NCI-H1694 treated with DMSO at 0.1 percent for 48 hours (cell line): ENCODE results near the gene SRRT.

Experiments used
- DNase-seq: peaks from one replicate; lab custom pipeline; 2025; lab: John Stamatoyannopoulos, UW

Gene SRRT, protein sequence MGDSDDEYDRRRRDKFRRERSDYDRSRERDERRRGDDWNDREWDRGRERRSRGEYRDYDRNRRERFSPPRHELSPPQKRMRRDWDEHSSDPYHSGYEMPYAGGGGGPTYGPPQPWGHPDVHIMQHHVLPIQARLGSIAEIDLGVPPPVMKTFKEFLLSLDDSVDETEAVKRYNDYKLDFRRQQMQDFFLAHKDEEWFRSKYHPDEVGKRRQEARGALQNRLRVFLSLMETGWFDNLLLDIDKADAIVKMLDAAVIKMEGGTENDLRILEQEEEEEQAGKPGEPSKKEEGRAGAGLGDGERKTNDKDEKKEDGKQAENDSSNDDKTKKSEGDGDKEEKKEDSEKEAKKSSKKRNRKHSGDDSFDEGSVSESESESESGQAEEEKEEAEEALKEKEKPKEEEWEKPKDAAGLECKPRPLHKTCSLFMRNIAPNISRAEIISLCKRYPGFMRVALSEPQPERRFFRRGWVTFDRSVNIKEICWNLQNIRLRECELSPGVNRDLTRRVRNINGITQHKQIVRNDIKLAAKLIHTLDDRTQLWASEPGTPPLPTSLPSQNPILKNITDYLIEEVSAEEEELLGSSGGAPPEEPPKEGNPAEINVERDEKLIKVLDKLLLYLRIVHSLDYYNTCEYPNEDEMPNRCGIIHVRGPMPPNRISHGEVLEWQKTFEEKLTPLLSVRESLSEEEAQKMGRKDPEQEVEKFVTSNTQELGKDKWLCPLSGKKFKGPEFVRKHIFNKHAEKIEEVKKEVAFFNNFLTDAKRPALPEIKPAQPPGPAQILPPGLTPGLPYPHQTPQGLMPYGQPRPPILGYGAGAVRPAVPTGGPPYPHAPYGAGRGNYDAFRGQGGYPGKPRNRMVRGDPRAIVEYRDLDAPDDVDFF

DNA sequence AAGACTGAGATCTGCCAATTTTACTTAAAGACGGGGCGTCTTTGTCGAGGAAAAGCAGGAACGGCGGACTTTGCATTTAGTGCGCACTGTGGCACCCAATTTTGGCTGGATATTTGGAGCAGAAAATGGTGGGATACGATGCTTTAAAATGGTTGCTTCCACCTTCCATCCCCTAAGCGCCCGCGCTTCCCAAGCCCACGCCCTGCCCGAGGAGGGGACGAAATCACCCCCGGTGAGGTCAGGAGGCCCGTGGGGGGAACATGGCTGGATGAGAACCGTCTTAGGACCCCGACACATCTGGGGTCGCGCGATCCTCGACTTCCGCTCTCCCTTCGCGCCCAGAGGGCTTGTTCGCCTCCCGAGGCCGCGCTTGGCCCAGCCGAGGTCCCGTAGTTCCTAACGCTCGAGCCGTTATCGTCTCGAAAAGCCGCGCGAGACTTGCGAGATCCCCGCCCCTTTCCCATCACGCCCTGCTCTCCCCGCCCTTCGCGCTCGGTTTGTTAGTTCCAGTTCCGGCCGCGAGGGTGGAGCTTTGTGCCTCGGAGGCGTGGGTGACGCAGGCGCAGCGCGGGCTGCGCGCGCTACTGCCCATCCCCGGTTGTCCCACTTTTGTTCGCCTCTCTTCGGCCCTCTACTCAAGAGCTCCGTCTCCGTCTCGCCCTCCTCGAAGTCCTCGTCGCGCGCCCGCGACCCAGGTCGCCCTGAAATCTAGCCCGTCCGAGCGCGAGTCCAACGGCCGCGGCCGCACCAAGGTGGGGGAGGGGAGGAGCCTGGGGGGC, at the start of gene SRRT:
SRRT (plus strand) TSS at position 527 of the 779 bp plus-strand sequence. CDS start 488 bp downstream, outside the sequence.
- peak; percentile 96 for DNase-seq

DNA sequence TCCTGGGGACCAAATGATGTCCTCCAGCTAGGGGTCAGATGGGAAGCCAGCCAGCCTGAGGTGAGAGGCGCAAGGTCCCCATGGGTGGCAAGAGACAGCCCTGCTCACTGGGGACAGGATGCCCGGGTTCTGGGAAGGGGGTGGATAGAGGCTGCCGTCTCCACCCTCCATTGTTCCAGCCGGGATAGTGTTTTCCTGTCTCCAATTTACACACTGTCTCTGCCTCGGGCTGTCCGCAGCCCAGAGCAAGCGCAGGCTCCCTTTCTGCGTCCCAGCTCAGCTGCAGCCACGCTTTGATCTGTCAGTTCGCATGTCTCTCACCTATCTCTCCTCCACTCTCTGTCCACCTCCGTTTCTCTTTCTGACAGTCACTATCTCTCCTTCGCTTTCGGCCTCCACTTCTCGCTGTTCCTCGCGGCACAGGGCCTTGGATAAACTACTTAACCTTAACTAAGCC, 49.7 kb upstream of the SRRT start:
- no peak for DNase-seq

DNA sequence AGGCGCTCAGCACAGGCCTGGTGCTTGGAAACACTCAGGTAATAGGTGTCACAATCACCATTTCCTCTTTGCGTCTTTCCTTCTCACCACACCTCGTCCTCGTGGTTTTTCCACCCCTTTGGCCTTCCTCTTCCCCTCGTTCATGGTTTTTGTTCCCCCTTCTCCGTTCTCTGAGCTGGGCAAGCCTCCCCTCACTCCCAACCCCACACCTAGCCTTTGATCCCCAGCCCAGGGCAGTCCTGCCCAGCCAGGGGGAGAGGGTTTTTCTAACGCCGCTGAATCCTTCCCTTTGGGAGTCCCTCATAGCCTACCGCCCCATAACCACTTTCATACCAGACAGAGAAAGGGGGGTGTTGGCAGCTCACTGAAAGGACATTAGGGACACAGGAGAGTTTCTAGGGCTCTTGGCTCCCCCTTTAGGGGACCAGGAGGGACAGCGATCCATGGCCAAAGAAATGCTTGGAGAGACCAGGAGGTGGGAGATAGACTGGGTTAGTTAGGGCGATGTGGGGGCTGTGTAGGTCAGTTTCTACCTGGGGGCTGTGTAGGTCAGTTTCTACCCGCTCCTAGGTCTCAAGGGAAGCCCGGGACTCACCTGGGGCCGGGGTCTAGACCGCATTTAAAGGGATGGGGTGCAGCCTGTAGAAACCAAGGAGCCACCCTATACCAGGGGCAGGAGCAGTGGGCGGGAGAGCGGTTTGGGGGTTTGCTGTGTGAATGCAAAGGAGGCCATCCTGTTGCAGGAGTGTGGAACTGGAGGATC, 49.0 kb upstream of the SRRT start:
- peak; percentile 12 for DNase-seq

DNA sequence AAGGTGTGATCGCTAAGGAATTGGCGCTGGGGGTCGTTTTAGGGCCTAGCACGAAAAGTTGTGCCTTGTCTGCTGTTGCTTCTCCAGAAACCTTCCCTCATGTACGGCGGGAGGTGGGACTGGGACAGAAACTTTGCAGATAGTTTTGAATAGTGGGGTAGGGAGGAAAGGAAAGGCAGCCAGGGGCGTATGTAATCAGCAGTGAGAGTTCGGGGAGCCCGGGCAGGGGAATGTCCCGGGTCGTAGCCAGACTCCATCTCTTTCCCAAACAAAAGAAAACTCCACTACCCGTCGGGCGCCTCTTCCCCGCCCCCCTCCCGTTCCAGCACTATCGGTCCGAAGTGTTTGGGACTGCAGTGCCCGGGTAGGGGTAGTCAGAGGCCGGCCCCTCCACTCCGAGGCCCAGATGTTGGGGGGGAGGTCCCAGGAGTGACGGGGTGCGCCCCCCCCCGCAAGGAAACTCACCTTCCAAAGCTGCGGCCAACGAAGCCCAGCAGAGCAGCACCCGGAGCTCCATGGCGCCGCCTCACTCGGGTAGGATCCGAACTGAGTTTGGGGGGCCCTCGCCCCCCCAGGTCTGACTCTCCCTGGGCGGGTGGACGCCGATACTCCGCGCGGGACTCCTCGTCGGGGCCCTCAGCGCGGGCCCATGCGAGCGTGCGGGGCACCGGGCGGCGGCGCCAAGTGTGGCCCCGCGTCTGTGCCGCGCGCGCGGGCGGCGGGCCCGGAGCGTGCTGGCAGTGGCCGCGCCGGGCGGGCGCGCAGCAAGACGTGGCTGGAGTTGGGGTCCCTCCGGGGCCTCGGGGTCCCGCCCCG, 48.2 kb upstream of the SRRT start:
- DNase-seq = no peak

DNA sequence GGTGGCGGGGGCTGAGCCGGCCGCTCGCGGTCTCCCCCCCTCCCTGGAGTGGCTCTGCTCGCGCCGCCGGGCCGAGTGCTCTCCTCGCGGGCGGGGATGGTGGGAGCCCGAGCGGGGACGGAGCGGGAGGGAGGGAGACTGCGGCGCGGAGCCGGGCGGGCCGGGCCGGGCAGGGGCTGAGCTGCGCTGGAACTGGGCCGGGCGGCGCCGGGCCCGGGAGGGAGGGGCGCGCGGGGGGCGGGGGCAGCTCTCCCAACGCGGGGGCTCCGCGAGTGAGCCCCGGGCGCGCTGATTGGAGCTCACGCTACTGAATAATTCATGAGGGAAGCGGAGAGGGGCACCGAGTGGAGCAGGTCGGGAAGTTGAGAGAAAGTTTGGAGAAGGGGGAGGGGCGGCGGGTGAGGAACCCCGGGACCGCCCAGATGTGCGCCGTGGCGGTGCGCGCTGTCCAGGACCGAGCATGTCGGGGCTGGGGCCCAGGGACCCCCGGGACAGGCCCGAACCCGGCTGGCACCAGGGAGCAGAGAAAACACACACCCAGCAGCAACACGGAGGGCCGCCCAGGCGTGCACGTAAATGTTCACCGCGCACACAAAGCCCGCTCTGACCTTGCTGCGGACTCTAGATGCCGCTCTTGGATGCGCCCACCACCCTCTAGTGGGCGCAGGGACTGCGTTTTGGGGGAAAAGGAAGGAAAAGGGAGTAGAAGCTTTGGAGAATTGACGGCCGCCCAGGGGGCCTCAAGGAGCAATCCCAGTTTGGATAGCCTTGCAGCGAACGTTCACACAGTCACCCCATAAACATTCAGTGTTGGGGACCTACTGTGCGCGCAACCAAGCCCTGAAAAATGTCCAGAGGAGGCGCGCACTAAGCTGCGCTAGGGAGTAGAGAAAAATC, 47.3 kb upstream of the SRRT start, which contains the start of gene EPHB4:
EPHB4 (minus strand) TSS at position 194 of the 897 bp plus-strand sequence. CDS start 493 bp downstream, outside the sequence.
- DNase-seq = peak; percentile 19

DNA sequence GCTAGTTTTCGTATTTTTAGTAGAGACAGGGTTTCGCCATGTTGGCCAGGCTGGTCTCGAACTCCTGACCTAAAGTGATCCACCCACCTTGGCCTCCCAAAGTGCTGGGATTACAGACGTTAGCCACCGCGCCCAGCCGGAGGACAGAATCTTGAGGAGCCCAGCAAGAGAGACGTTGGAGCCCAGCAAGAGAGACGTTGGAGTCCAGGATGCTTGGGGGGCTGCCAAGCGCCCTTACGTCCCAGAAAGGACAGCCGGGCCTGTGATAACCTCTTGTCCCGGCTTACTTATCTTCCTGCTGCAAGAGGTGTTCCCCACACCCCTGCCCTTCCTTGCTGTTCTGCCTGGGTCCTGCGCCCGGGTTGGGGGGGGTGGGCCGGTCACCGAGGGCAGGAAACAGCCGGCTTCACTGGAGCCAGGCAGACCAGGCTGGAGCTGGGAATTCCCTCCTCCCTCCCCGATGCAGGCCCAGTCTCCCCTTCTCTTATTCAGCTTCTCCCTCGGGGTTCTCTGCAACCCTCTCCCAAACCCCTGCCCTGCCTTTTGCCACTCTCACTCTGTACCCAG, 45.7 kb upstream of the SRRT start:
- DNase-seq = no peak

DNA sequence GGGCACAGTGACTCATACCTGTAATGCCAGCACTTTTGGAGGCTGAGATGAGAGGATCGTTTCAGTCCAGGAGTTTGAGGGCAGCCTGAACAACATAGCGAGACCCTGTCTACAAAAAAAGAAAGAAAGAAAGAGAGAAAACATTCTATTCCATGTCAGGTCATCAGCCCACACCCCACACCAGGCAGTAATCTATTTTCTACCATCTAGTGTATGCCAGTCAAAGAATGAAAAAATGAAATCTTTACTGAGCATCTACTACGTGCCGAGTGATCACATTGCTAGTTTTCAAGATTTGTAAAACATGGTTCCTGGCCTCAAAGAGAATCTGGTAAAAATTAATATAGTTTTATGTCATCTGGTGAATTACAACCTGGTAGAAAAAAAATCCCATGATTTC, 44.5 kb upstream of the SRRT start:
- no peak for DNase-seq

DNA sequence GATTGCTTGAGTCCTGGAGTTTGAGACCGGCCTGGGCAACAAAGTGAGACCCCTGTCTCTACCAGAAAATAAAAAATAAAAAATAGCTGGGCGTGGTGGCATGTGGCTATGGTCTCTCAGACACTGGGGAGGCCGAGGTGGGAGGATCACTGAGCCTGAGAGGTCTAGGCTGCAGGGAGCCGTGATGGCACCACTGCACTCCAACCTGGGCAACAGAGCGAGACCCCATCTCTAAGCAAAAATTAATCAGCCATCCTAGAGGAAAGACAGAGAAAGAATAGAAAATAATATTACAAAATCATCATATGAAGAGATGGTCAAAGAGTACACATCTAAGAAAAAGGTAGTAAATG, 42.6 kb upstream of the SRRT start:
- DNase-seq = no peak

DNA sequence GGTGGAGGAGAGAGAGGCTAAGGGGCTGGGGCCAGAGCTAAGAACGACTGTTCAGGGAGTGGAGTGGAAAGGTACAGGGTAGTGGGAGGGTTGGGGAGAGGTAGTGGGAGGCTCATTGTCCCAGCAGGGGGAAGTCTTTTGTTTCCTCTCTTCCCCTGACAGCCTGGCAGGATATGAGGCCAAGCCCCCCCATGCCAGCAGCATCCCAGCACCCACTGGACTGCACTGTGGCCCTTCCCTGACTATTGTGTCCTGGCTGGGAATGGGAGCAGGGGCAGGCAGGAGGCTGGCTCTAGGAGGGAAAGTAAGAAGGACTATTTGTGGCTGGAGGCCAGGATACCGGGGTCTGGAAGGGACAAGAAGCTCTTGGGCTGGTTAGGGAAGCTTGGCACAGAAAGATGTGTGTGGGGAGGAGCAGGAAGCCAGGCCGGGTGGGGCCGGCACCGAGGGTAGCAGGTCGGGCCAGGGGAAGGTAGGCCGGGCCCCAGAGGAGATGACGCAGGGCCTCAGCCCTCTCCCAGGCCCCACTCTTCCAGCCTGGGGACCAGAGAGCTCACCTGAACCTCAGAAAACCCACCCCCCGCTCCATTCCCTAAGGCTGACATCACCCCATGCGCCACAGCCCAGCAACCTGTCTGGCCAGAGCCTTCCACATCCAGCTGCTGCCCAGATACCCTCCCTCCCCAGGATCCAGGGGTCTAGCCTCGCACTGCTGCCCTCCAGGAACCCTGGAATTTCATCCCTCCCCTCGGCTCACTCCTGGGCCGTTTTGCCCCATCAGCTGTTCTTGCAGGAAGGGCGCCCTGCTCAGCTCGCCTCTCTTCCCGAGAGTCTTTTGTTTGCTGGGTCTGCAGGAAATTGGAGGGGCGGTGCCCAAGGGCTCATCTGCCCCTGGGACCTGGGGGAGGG, 38.7 kb upstream of the SRRT start:
- no peak for DNase-seq

DNA sequence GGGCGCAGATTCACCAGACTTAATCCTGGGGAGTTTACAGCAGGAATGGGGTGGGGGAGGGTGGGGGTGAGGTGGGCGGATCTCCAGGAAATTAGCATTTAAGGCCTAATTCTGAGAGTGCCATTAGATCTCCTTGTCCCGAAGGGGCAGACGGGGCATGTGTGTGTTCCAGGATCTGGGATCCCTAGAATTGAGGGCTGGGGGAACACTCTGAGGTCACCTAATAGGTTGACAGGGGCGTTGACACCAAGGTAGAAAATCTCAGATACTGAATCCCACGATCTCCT, 38.1 kb upstream of the SRRT start:
- no peak for DNase-seq

DNA sequence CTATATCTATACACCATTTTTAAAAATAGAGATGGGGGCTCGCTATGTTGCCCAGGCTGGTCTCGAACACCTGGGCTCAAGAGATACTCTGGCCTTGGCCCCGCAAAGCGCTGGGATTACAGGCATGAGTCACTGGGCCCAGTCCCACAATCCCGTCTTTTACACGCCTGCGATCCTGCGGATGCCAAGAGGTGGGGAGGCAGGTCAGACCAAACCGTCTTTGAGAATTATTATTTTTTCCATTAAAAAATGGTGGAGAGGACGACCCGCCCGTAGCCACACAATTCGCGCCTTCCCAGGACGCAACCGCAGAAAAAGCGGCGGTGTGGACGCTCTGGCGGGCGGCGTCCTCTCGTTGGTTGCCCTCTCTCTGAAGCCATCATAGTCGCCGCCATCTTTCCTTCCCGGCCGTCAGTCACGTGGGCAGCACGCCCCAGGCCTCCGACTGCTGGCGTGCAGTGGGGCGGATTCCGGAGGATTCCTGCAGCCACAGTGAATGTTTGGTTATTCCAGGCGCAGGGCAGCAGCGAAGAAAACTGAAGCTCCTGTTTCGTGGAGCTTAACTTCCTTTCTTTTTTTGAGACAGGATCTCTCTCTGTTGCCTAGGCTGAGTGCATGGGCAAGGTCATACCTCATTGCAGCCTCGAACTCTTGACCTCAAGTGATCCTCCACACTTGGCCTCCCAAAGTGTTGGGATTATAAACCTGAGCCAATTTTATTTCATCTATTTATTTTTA, 37.6 kb upstream of the SRRT start:
- DNase-seq = no peak

DNA sequence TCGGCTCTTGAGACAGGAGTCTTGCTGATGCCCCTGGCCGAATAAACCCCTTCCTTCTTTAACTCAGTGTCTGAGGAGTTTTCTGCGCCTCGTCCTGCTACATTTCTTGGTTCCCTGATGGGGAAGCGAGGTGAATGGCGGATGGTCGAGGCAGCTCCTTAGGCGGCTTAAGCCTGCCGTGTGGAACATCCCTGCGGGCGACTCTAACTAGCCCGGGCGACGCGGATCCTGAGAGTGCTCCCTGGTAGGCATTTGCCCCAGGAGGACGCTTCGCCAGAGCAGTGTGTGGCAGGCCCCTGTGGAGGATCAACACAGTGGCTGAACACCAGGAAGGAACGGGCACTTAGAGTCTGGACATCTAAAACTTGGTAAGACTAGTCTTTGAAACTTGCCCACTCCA, 35.5 kb upstream of the SRRT start:
- DNase-seq = no peak

DNA sequence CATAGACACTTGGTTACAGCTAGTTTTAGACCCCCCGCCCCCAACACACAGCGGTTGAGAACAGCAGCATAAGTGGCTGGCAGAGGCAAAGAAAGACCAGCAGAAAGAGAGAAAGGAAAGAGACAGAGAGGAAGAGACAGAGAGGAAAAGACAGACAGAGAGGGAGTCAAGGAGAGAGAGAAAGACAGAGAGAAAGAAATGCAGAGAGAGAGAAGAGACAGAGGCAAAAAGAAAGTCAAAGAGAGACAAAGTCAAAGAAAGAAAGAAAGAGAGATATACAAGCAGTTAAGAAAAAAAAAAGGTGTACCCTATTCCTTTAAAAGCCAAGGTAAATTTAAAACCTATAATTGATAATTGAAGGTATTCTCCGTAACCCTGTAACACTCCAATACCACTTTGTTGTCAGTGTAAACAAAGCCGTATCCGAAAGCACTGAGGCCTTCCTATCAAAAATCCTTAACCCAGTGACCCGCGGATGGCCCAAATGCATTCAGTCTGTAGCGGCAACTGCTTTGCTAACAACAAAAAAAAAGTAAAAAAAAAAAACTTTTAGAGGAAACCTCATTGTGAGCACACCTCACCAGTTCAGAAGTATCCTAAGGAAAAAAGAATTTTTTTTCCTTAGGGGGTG, 34.3 kb upstream of the SRRT start:
- DNase-seq = no peak

DNA sequence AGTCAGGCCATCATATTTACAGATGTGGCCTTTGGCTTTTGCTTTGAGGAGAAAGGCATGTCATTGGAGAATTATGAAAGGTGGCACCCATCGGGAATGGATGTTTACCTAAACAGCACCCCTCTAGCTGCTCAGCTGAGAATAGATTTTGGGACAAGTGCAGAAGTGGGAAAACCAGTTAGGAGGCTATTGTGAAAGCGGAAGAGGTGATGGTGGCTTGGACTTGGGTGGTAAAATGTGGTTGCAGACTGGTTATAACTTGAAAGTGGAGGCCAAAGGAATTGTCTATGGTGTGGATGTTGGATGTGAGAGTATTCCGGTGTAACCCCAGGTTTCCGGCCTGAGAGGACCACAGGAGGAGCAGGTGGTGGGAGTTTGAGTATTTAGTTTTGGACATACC, 27.5 kb upstream of the SRRT start:
- no peak for DNase-seq

DNA sequence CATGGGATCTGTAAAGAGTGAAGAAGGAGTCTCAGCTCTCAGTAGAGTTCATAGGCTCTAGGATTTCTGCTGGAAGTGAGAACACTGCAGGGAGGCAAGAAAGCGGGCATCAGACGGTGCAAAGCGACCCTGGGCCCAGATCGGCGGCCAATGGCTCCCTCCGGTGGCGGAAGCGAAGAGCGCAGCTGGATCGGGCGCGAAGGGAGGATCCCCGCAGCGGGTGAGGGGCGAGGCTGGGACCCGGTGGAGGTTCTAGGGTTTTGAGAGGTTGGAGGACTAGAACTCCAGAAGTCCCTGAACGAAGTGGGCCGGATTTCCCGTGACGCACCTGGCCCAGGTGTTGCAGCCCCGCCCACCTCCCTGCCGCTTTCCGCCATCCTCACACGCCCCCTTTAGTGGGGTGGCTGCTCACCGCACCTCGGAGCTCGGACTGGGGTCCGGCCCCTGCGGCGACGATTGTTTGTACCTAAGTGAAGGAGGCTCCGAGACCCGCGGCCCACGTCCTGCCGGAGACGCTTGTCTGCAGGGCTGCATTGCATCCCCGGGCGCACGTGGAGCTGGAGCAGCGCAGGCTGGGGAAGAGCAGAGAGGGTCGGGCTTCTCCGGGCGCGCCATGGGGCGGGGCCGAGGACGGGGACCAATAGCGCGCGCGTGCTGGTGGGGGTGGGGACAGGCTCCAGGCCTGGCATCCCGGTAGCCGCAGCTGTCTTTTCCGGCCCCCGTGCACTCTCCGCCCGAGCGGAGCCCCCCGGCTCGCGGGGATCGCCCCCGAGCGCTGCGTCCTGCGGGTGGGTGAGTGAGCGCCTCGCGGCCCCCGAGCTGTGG, 22.6 kb upstream of the SRRT start, which contains the start of gene SLC12A9:
SLC12A9 (plus strand) TSS at position 666 of the 825 bp plus-strand sequence. CDS start 1,485 bp downstream, outside the sequence.
- DNase-seq = peak; percentile 78
